BLaER1 treated with 17β-estradiol and CSF1 and Interleukin-3, amounts not matched to agents 10 nM and 100 nM (cell line): ENCODE measurements around the gene CNIH2.

ENCODE experiments used
- H3K27ac ChIP-seq, 11 experiments: shearing (Covaris generic); formaldehyde crosslinking; 2 replicates each; pipeline ENCODE4 v1.8.1; 2022
- H3K27me3 ChIP-seq, 11 experiments: shearing (Covaris generic); formaldehyde crosslinking; 2 replicates each; pipeline ENCODE4 v1.8.1; 2022
- H3K36me3 ChIP-seq, 11 experiments: shearing (Covaris generic); formaldehyde crosslinking; 2 replicates each; pipeline ENCODE4 v1.8.1; 2022
- H3K4me1 ChIP-seq, 10 experiments: shearing (Covaris generic); formaldehyde crosslinking; 2 replicates each; pipeline ENCODE4 v1.8.1; 2022
- H3K4me2 ChIP-seq, 11 experiments: shearing (Covaris generic); formaldehyde crosslinking; 2 replicates each; pipeline ENCODE4 v1.8.1; 2022
- H3K4me3 ChIP-seq, 10 experiments: shearing (Covaris generic); formaldehyde crosslinking; 2 replicates each; pipeline ENCODE4 v1.8.1; 2022
- H3K9ac ChIP-seq, 11 experiments: shearing (Covaris generic); formaldehyde crosslinking; 2 replicates each; pipeline ENCODE4 v1.8.1; 2022
- H3K9me3 ChIP-seq, 11 experiments: shearing (Covaris generic); formaldehyde crosslinking; replicated peaks in 1 of 11; 2 replicates each; pipeline ENCODE4 v1.8.1; 2022
- H4K20me1 ChIP-seq, 11 experiments: shearing (Covaris generic); formaldehyde crosslinking; 2 replicates each; pipeline ENCODE4 v1.8.1; 2022
- Cebpa-rat ChIP-seq, 11 experiments: shearing (Covaris generic); IDR thresholded peaks; 2 replicates each; pipeline ENCODE4 v1.8.1; 2022

Gene CNIH2

GRCh38 chr11:66267039-66267378, 11.0 kb upstream of the CNIH2 start:
- peaks cover 21 to 67% (median 53%) of the 10 kb centered on the region in 11 experiments for H3K36me3 ChIP-seq
- peak overlapping the region in 9 of 11 experiments; percentile 45 to 97 (median 90); a peak in 17 of 22 replicates for H3K27ac ChIP-seq

GRCh38 chr11:66267379-66268243, 10.4 kb upstream of the CNIH2 start:
- Histone ChIP-seq H4K20me1 (peaks cover 33 to 68% (median 39%) of the 10 kb centered on the region in 11 experiments; a peak in 21 of 22 replicates), H3K4me1 (peaks cover 26 to 36% (median 30%) of the 10 kb centered on the region in 10 experiments), H3K4me3 (peak overlapping the region; percentile 78 to 99 (median 92)), H3K36me3 (peaks cover 23 to 67% (median 53%) of the 10 kb centered on the region in 11 experiments), H3K27me3 (no peaks in the 10 kb centered on the region), H3K27ac (peak overlapping the region; percentile 84 to 97 (median 90)), H3K9ac (peak overlapping the region; percentile 84 to 96 (median 93)), H3K4me2 (peak overlapping the region; percentile 85 to 99 (median 96)), H3K9me3 (no peaks in the 10 kb centered on the region)
- no peak for TF ChIP-seq Cebpa-rat (IDR thresholded peaks at IDR 0.05)

More at GRCh38 chr11:66267039-66267378, 11.0 kb upstream of the CNIH2 start:
- H3K9me3 ChIP-seq: no peaks in the 10 kb centered on the region
- peak overlapping the region; percentile 78 to 99 (median 92) for H3K4me3 ChIP-seq
- H4K20me1 ChIP-seq: peaks cover 27 to 68% (median 33%) of the 10 kb centered on the region in 11 experiments; a peak in 21 of 22 replicates
- peak overlapping the region; percentile 50 to 96 (median 92); a peak in 21 of 22 replicates for H3K9ac ChIP-seq
- peaks cover 26 to 36% (median 30%) of the 10 kb centered on the region in 10 experiments for H3K4me1 ChIP-seq
- no peaks in the 10 kb centered on the region for H3K27me3 ChIP-seq
- H3K4me2 ChIP-seq: peak overlapping the region; percentile 85 to 99 (median 96)
- TF ChIP-seq Cebpa-rat (IDR thresholded peaks at IDR 0.05): no peak

- H3K36me3 ChIP-seq: peaks cover 26 to 67% (median 53%) of the 10 kb centered on the region in 11 experiments
- TF ChIP-seq Cebpa-rat (IDR thresholded peaks at IDR 0.05): no peak
Observed at GRCh38 chr11:66268244-66268951, 9.6 kb upstream of the CNIH2 start, which contains the start of gene RAB1B. Gene RAB1B, plus strand, starts transcription at chr11:66268639. Its CDS starts 41 bp downstream, at chr11:66268680.

GRCh38 chr11:66268952-66269905, 8.7 kb upstream of the CNIH2 start:
- peaks cover 30 to 67% (median 55%) of the 10 kb centered on the region in 11 experiments for H3K36me3 ChIP-seq

More at GRCh38 chr11:66268244-66268951, 9.6 kb upstream of the CNIH2 start, which contains the start of gene RAB1B:
- peak within 1 kb of the TSS; percentile 78 to 99 (median 92) for H3K4me3 ChIP-seq
- no peaks in the 10 kb centered on the region for H3K9me3 ChIP-seq
- H3K9ac ChIP-seq: peak within 1 kb of the TSS; percentile 84 to 96 (median 93)
- peak within 1 kb of the TSS; percentile 91 to 99 (median 98) for H3K4me2 ChIP-seq
- peaks cover 26 to 36% (median 30%) of the 10 kb centered on the region in 10 experiments for H3K4me1 ChIP-seq
- no peaks in the 10 kb centered on the region for H3K27me3 ChIP-seq
- H4K20me1 ChIP-seq: peaks cover 39 to 69% (median 46%) of the 10 kb centered on the region in 11 experiments; a peak in 21 of 22 replicates
- peak within 1 kb of the TSS; percentile 84 to 97 (median 90) for H3K27ac ChIP-seq

GRCh38 chr11:66271816-66272215, 6.2 kb upstream of the CNIH2 start:
- Histone ChIP-seq H3K36me3 (peaks cover 51 to 68% (median 60%) of the 10 kb centered on the region in 11 experiments), H3K27me3 (no peaks in the 10 kb centered on the region), H3K9me3 (no peaks in the 10 kb centered on the region), H3K4me3 (no peak overlapping the region), H3K4me2 (no peak overlapping the region), H3K9ac (no peak overlapping the region), H3K4me1 (peaks cover 24 to 51% (median 39%) of the 10 kb centered on the region in 10 experiments), H4K20me1 (peaks cover 68 to 81% (median 75%) of the 10 kb centered on the region in 11 experiments), H3K27ac (no peak overlapping the region)
- no peak for TF ChIP-seq Cebpa-rat (IDR thresholded peaks at IDR 0.05)

More at GRCh38 chr11:66268952-66269905, 8.7 kb upstream of the CNIH2 start:
- Histone ChIP-seq H3K4me3 (peak overlapping the region; percentile 78 to 99 (median 92)), H3K27me3 (no peaks in the 10 kb centered on the region), H3K4me2 (peak overlapping the region; percentile 73 to 99 (median 96)), H3K4me1 (peaks cover 26 to 36% (median 30%) of the 10 kb centered on the region in 10 experiments), H4K20me1 (peaks cover 47 to 69% (median 54%) of the 10 kb centered on the region in 11 experiments; a peak in 21 of 22 replicates), H3K9ac (peak overlapping the region; percentile 84 to 96 (median 93)), H3K9me3 (no peaks in the 10 kb centered on the region), H3K27ac (peak overlapping the region; percentile 84 to 97 (median 90))
- no peak for TF ChIP-seq Cebpa-rat (IDR thresholded peaks at IDR 0.05)

- Histone ChIP-seq H3K4me1 (peaks cover 27 to 54% (median 43%) of the 10 kb centered on the region in 10 experiments), H3K9ac (peak overlapping the region in 2 of 11 experiments; percentile 16 to 46; a peak in 1 of 22 replicates), H3K27me3 (no peaks in the 10 kb centered on the region; a peak in 1 of 22 replicates), H3K4me3 (no peak overlapping the region), H3K4me2 (no peak overlapping the region), H4K20me1 (peaks cover 76 to 88% (median 83%) of the 10 kb centered on the region in 11 experiments), H3K9me3 (no peaks in the 10 kb centered on the region), H3K36me3 (peaks cover 51 to 68% (median 60%) of the 10 kb centered on the region in 11 experiments), H3K27ac (no peak overlapping the region)
- no peak for TF ChIP-seq Cebpa-rat (IDR thresholded peaks at IDR 0.05)
Observed at GRCh38 chr11:66272596-66272995, 5.4 kb upstream of the CNIH2 start.

GRCh38 chr11:66274219-66274618, 3.8 kb upstream of the CNIH2 start:
- no peak overlapping the region for H3K4me3 ChIP-seq
- TF ChIP-seq Cebpa-rat (IDR thresholded peaks at IDR 0.05): no peak
- peaks cover 0 to 11% (median 5%) of the 10 kb centered on the region in 11 experiments; a peak in 10 of 22 replicates for H3K27me3 ChIP-seq
- peaks cover 81 to 98% (median 90%) of the 10 kb centered on the region in 11 experiments for H4K20me1 ChIP-seq
- H3K4me2 ChIP-seq: no peak overlapping the region
- no peaks in the 10 kb centered on the region for H3K9me3 ChIP-seq
- no peak overlapping the region for H3K9ac ChIP-seq
- H3K36me3 ChIP-seq: peaks cover 51 to 68% (median 60%) of the 10 kb centered on the region in 11 experiments
- H3K27ac ChIP-seq: no peak overlapping the region
- H3K4me1 ChIP-seq: peaks cover 31 to 60% (median 46%) of the 10 kb centered on the region in 10 experiments
